Neuronal stem cell (in vitro differentiated cells): ENCODE data around the gene SPATC1L.

ENCODE experiments used
- DNase-seq: peaks from one replicate; pipeline ENCODE4 v3.0.0-alpha.2; 2013; ENCODE audit warnings: low spot score
- H2AFZ ChIP-seq: one replicate; pipeline ENCODE4 v1.6.1; 2013; ENCODE audit warnings: mild to moderate bottlenecking, low read length, inconsistent platforms
- H2AK5ac ChIP-seq: 2 replicates; pipeline ENCODE4 v1.6.1; 2013; ENCODE audit warnings: low read depth, mild to moderate bottlenecking, inconsistent platforms, low read length, moderate library complexity, mixed read lengths
- H2BK120ac ChIP-seq: 2 replicates; pipeline ENCODE4 v1.6.1; 2013; ENCODE audit warnings: low read depth, mild to moderate bottlenecking, inconsistent platforms, low read length, moderate library complexity, mixed read lengths
- H2BK12ac ChIP-seq: one replicate; pipeline ENCODE4 v1.6.1; 2013; ENCODE audit warnings: low read length, inconsistent platforms
- H2BK15ac ChIP-seq: 2 replicates; pipeline ENCODE4 v1.6.1; 2013; ENCODE audit warnings: mild to moderate bottlenecking, low read length, inconsistent platforms, mixed read lengths
- H2BK5ac ChIP-seq: one replicate; pipeline ENCODE4 v1.6.1; 2013; ENCODE audit warnings: inconsistent platforms, mild to moderate bottlenecking, low read length, moderate library complexity
- H3K14ac ChIP-seq: one replicate; pipeline ENCODE4 v1.6.1; 2013; ENCODE audit warnings: low read length, inconsistent platforms
- H3K18ac ChIP-seq: 2 replicates; pipeline ENCODE4 v1.6.1; 2013; ENCODE audit warnings: low read length, inconsistent platforms
- H3K23ac ChIP-seq: 2 replicates; pipeline ENCODE4 v1.6.1; 2013; ENCODE audit warnings: low read depth, mild to moderate bottlenecking, mixed read lengths, low read length, inconsistent platforms; ENCODE audit not compliant: poor library complexity
- H3K27ac ChIP-seq: replicated peaks from 3 replicates; pipeline ENCODE4 v1.5.1; 2013; ENCODE audit warnings: low read length, inconsistent platforms
- H3K27me3 ChIP-seq, 3 experiments: 2 replicates each; pipeline ENCODE4 v1.6.1; 2013; ENCODE audit warnings: low read length in 3 of 3, mild to moderate bottlenecking in 2 of 3, inconsistent platforms in 1 of 3, low read depth in 1 of 3, mixed read lengths in 1 of 3, moderate library complexity in 1 of 3; ENCODE audit not compliant: control insufficient read depth in 3 of 3, insufficient read depth in 3 of 3
- H3K36me3 ChIP-seq, 2 donors: replicated peaks in 1 of 2; 2 replicates each; pipeline ENCODE4 v1.6.1; 2013; ENCODE audit warnings: low read length in 2 of 2; ENCODE audit not compliant: control insufficient read depth in 2 of 2, insufficient read depth in 2 of 2
- H3K4ac ChIP-seq: 2 replicates; pipeline ENCODE4 v1.6.1; 2013; ENCODE audit warnings: inconsistent platforms, mild to moderate bottlenecking, low read length, moderate library complexity
- H3K4me1 ChIP-seq, 2 donors: 1 replicate in 1 of 2; 2 replicates in 1 of 2; pipeline ENCODE4 v1.6.1; 2013; ENCODE audit warnings: low read length in 2 of 2, low read depth in 1 of 2; ENCODE audit not compliant: control insufficient read depth in 2 of 2, insufficient read depth in 1 of 2
- H3K4me2 ChIP-seq: one replicate; pipeline ENCODE4 v1.6.1; 2013; ENCODE audit warnings: mild to moderate bottlenecking, low read length, inconsistent platforms; ENCODE audit not compliant: insufficient read depth, poor library complexity, severe bottlenecking
- H3K4me3 ChIP-seq, 2 donors: 2 replicates each; pipeline ENCODE4 v1.5.1; 2013; ENCODE audit warnings: low read length in 2 of 2, mild to moderate bottlenecking in 2 of 2, inconsistent platforms in 1 of 2, moderate library complexity in 1 of 2
- H3K79me1 ChIP-seq: one replicate; pipeline ENCODE4 v1.6.1; 2013; ENCODE audit warnings: low read depth, mild to moderate bottlenecking, inconsistent platforms, low read length, moderate library complexity
- H3K9ac ChIP-seq: one replicate; pipeline ENCODE4 v1.6.1; 2013; ENCODE audit warnings: mild to moderate bottlenecking, low read depth, low read length, inconsistent platforms; ENCODE audit not compliant: poor library complexity
- H3K9me3 ChIP-seq, 2 donors: replicated peaks in 1 of 2; 2 replicates each; pipeline versions ENCODE3 to v1.6.1; 2013; ENCODE audit warnings: low read length in 2 of 2, mild to moderate bottlenecking in 2 of 2, inconsistent platforms in 1 of 2, low read depth in 1 of 2, mixed read lengths in 1 of 2, moderate library complexity in 1 of 2; ENCODE audit not compliant: control insufficient read depth in 2 of 2, insufficient read depth in 1 of 2
- H4K8ac ChIP-seq: one replicate; pipeline ENCODE4 v1.6.1; 2013; ENCODE audit warnings: low read depth, mild to moderate bottlenecking, inconsistent platforms, low read length, moderate library complexity
- H4K91ac ChIP-seq: one replicate; pipeline ENCODE4 v1.6.1; 2013; ENCODE audit warnings: low read length, low read depth, mild to moderate bottlenecking, inconsistent platforms; ENCODE audit not compliant: poor library complexity
- WGBS, 2 donors: extraction: QIAGEN DNeasy Blood & Tissue Kit; methylation state at CpG; one replicate each; pipeline ENCODE4 v1.1.7; 2013; ENCODE audit warnings: missing lambda C conversion rate in 2 of 2, mixed read lengths in 1 of 2; ENCODE audit not compliant: insufficient read length in 2 of 2, insufficient replicate concordance in 1 of 2; ENCODE audit errors: extremely low coverage in 2 of 2; 5-methylcytosine and 5-hydroxymethylcytosine counted together

SPATC1L gene

GRCh38 chr21:46159841-46160656 is 24.2 kb downstream of the SPATC1L start:
- H3K79me1 ChIP-seq = peaks cover 4% of the 10 kb centered on the region
- peak overlapping the region; percentile 21 for H3K14ac ChIP-seq
- no peak overlapping the region for H4K91ac ChIP-seq
- no peak overlapping the region for H3K4ac ChIP-seq
- H2AFZ ChIP-seq = no peak overlapping the region
- no peak overlapping the region for H2BK12ac ChIP-seq
- peaks cover 0 to 4% of the 10 kb centered on the region in 2 donors for H3K36me3 ChIP-seq
- peaks cover 3 to 7% of the 10 kb centered on the region in 2 donors for H3K9me3 ChIP-seq
- H3K27me3 ChIP-seq = no peaks in the 10 kb centered on the region
- H3K4me2 ChIP-seq = no peak overlapping the region
- H2BK5ac ChIP-seq = no peak overlapping the region
- no peak overlapping the region for H3K27ac ChIP-seq
- no peak overlapping the region for H3K9ac ChIP-seq
- no peak overlapping the region for H2BK15ac ChIP-seq
- peak overlapping the region; percentile 46 for H2AK5ac ChIP-seq
- no peak overlapping the region for H2BK120ac ChIP-seq
- H3K18ac ChIP-seq = no peak overlapping the region
- no peak overlapping the region for H3K23ac ChIP-seq
- peak overlapping the region; percentile 17 for H4K8ac ChIP-seq
- WGBS, 2 donors = no CpG with 5 or more reads among the region's 32 CpGs
- no peak for DNase-seq
- H3K4me1 ChIP-seq = peaks cover 9 to 11% of the 10 kb centered on the region in 2 donors
- no peak overlapping the region for H3K4me3 ChIP-seq

GRCh38 chr21:46159390-46159789 is 24.9 kb downstream of the SPATC1L start:
- Histone ChIP-seq H3K27me3 (no peaks in the 10 kb centered on the region), H3K9ac (no peak overlapping the region), H2AFZ (no peak overlapping the region), H3K18ac (peak overlapping the region; percentile 76), H3K4me2 (no peak overlapping the region), H3K27ac (no peak overlapping the region), H3K4me1 (peaks cover 9 to 11% of the 10 kb centered on the region in 2 donors), H3K4ac (no peak overlapping the region), H2BK15ac (no peak overlapping the region), H4K8ac (no peak overlapping the region), H2BK5ac (no peak overlapping the region), H3K79me1 (peaks cover 4% of the 10 kb centered on the region), H2AK5ac (no peak overlapping the region), H3K36me3 (peaks cover 0 to 4% of the 10 kb centered on the region in 2 donors), H2BK12ac (no peak overlapping the region), H4K91ac (no peak overlapping the region), H3K4me3 (no peak overlapping the region), H3K9me3 (peaks cover 3 to 7% of the 10 kb centered on the region in 2 donors), H3K14ac (no peak overlapping the region), H2BK120ac (no peak overlapping the region), H3K23ac (no peak overlapping the region)
- WGBS, 2 donors = no CpG with 5 or more reads among the region's 12 CpGs
- DNase-seq = no peak

- no peak overlapping the region for H2BK15ac ChIP-seq
- H3K4me1 ChIP-seq = peaks cover 9 to 11% of the 10 kb centered on the region in 2 donors
- no peak overlapping the region for H3K23ac ChIP-seq
- peaks cover 0 to 4% of the 10 kb centered on the region in 2 donors for H3K36me3 ChIP-seq
- no peaks in the 10 kb centered on the region for H3K27me3 ChIP-seq
- no peak overlapping the region for H3K9ac ChIP-seq
- no peak overlapping the region for H2AFZ ChIP-seq
- peaks cover 3 to 7% of the 10 kb centered on the region in 2 donors for H3K9me3 ChIP-seq
- H3K14ac ChIP-seq = no peak overlapping the region
- no peak overlapping the region for H2AK5ac ChIP-seq
- H3K18ac ChIP-seq = no peak overlapping the region
- H2BK12ac ChIP-seq = no peak overlapping the region
- H3K4me3 ChIP-seq = no peak overlapping the region
- H3K79me1 ChIP-seq = peaks cover 6% of the 10 kb centered on the region
- no peak overlapping the region for H3K27ac ChIP-seq
- H4K91ac ChIP-seq = no peak overlapping the region
- no peak overlapping the region for H3K4ac ChIP-seq
- no peak overlapping the region for H2BK120ac ChIP-seq
- no CpG with 5 or more reads among the region's 10 CpGs for WGBS, 2 donors
- H2BK5ac ChIP-seq = no peak overlapping the region
- no peak overlapping the region for H4K8ac ChIP-seq
- H3K4me2 ChIP-seq = no peak overlapping the region
- DNase-seq = no peak
Measured at GRCh38 chr21:46158666-46159300, 25.5 kb downstream of the SPATC1L start.

GRCh38 chr21:46157987-46158451 is 26.2 kb downstream of the SPATC1L start:
- Histone ChIP-seq H2AFZ (no peak overlapping the region), H3K9me3 (peaks cover 3 to 6% of the 10 kb centered on the region in 2 donors), H3K18ac (peak overlapping the region; percentile 17), H3K23ac (no peak overlapping the region), H4K8ac (peak overlapping the region; percentile 17), H3K36me3 (peaks cover 0 to 4% of the 10 kb centered on the region in 2 donors), H3K4me2 (no peak overlapping the region), H3K4me3 (no peak overlapping the region), H3K27me3 (no peaks in the 10 kb centered on the region), H3K4me1 (peaks cover 15 to 16% of the 10 kb centered on the region in 2 donors), H3K27ac (no peak overlapping the region), H2BK5ac (no peak overlapping the region), H4K91ac (no peak overlapping the region), H2AK5ac (no peak overlapping the region), H3K79me1 (peaks cover 6% of the 10 kb centered on the region), H3K14ac (peak overlapping the region; percentile 94), H3K4ac (no peak overlapping the region), H3K9ac (no peak overlapping the region), H2BK15ac (peak overlapping the region; percentile 49), H2BK120ac (no peak overlapping the region), H2BK12ac (no peak overlapping the region)
- no peak for DNase-seq
- WGBS, 2 donors = no CpG with 5 or more reads among the region's 15 CpGs
